ENCODE data around the gene AP1S1.
A peak's percentile ranks its signal among the peaks of the same experiment; 100 is the strongest.
"Not testable (repeated sequence)": the region's sequence is repeated elsewhere in the genome, so short reads cannot be mapped to it uniquely, and the experiment has no call there.

Gene AP1S1

DNA sequence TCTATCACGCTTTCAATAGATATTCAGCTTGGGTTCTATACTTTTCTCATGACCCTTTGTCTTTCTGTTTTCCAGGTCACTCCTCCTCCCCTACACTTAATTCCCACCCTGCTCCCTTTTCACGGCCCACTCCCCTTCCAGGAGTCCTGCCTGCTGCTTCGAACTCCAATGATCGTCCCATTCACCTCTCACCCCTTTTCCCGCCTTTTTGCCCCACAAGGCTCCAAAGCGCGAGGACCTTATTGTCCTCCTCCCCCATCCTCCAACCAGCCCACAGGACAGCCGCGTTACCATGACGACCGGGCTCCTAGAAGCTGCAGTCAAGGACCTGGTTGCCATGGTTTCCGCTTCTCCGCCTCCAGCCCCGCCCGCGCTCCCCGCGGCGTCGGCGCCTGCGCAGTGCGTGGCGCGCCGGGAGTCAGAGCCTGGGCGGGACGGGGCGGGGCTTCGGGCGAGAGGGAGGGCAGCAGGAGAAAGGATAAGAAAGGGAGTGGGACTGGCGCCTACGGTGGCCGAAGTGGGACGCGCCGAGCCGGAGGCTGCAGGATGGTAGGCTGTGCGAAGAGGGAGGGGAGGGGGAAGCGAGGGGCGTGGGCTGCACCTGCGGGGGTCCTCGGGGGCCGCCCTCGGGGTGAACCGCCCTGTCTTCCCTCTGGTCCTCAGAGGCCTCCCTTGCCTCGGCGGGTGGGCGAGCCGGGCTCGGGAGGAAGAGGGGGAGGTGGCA is at the start of gene AP1S1:
Gene AP1S1 (plus strand): TSS at position 508 of the 724 bp plus-strand sequence. CDS start 39 bp downstream, at position 547.
- DNase-seq, result peak; percentile 96 to 97

DNA sequence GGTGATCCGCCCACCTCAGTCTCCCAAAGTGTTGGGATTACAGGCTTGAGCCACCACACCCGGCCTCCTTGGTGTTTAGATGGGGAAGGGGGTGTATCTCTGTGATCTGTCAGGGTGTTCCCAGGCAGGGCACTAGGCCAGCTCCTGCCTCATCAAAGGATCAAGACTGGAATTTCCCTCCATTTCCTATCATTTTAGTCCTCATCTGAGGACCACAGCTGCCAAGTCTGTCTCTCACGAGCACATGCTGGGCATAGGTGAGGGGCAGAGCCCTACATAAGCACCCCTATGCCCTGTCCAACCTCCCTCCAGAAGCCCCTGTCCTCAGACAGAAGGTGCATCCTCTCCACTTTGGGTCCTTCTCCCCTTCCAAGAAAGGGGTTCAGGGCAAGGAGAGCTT is 49.5 kb upstream of the AP1S1 start:
- no peak for DNase-seq

DNA sequence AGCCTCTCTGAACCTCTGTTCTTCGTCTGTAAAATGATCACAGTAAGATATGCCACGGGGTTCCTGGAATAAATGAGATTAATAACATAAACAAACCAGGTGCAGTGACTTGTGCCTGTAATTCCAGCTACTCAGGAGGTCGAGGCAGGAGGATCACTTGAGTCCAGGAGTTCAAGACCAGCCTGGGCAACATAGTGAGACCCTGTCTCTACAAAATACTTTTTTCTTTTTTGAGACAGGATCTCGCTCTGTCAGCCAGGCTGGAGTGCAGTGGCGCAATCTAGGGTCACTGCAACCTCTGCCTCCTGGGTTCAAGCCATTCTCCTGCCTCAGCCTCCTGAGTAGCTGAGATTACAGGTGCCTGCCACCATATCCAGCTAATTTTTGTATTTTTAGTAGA is 49.0 kb upstream of the AP1S1 start:
- not testable (repeated sequence) for DNase-seq

DNA sequence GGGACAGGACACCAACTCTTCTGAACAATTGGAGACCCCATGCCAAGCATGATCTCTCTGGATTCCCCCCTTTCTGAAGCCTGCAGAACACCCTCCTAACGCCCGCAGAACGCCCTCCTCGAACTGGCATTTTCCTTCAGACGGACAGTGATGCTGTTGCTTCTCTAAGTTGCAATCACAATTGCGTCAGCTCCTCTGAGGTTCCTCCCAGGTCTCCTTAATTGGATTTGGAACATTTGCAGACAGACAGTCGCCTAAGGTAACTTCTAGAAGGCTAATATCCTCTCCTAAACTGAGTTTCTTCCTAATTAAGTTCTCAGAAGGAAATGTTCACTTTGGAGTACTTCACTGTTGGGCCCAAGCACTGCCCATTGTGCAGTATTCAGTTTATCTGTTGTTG is 47.9 kb upstream of the AP1S1 start:
- no peak for DNase-seq

DNA sequence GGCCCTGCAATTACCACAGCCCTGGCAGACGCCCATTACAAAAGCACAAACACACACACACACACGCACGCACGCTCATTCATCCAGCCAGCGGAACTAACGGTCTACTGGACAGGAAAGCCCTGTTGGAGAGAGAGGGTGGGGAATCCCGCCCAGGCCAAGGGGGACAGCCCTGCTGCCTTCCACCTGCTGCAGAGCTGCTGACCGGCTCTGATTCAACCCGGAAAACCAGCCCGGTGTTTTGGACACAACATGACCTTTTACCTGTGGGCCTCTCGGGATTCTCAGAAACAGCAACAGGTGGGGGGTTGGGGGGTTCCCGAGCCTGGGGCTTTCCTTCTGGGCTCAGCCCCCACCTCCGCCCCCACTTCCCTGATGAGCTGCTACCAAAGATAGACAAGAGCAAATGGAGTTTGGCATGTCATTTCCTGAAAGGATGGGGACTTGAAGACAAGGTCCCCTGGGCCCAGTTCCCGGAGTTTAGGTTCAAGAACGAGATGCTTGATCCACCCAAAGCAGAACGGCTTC is 45.9 kb upstream of the AP1S1 start:
- peak in 1 of 2 donors; percentile 53 for DNase-seq

DNA sequence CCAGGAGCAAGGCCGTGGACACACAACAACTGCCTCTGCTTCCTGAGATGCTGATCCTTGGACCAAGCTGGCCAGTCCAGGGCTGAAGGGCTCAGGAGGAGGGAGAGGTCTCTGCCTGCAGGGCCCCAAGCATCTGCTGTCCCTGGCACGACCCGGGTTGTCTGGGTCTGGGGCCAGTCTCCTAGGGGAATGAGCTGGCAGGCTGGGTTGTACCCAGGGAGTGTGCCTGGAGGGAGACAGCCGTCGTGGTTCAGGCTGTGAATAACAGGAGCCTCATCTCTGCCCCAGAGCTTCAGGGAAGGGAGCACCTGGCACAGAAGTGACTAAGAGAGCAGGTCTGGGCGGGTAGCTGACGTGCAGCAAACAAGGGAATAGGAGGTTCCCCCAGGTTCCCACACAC is 45.3 kb upstream of the AP1S1 start:
- DNase-seq, result no peak

DNA sequence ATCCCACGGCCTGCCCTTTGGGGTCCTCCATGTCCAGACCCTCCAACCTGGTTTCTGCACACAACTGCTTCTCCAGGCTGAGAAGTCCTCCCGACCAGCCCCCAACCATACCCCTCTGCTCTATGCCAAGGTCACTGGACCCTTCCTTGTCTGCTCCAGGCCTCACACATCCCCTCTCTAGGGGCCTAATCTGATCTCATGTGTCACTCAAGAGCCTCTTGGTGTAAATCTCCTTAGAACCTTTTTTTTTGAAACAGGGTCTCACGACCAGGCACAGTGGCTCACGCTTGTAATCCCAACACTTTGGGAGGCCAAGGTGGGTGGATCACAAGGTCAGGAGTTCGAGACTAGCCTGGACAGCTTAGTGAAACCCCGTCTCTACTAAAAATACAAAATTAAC is 44.9 kb upstream of the AP1S1 start:
- no peak for DNase-seq

DNA sequence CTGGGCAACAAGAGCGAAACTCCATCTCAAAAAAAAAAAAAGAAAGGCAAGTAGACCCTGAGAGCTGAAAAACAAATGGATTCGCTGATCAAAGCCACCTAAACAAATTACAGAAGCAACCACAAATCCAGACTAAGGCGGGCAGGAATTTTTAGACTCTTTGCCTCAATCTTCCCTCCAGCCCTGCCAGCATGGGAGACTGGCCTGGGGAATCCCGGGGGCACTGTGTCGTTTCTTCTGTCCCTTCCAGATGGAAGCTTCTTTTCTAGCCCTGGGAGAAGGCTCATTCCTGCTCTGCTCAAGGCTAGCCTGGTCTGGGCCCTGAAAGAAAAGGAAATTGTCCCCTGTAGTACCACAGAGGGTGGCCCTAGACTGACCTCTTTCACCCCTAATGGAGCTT is 43.0 kb upstream of the AP1S1 start:
- DNase-seq, result no peak

DNA sequence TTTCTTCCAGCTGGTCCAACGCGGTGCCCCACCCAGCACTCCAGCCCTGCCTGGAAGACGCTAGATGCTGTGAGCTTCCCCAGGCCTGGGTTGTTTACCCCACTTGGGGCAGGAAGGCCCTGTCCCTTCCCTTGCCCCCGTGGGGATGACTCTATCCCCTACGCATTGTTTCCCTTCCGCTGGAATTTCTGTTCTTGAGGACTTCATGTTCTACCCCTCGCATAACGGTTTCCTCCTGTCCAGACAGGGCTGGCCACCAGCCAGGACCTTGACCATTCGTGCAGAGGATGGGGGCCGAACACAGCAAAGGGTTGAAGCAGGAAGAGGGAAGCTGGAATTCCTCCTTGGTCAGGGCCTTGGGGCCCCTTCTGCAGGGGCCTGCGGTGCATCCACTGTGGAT is 42.0 kb upstream of the AP1S1 start:
- no peak for DNase-seq

DNA sequence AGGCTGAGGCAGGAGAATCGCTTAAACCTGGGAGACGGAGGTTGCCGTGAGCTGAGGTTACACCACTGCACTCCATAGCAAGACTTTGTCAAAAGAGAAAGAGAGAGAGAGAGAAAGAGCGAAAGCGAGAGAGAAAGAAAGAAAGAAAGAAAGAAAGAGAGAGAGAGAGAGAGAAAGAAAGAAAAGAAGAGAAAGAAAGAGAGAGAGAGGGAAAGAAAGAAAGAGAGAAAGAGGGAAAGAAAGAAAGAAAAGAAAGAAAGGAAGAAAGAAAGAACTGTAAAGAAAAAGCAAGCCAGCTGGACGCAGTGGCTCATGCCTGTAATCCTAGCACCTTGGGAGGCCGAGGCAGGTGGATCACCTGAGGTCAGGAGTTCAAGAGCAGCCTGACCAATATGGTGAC is 41.1 kb upstream of the AP1S1 start:
- DNase-seq, result not testable (repeated sequence)

DNA sequence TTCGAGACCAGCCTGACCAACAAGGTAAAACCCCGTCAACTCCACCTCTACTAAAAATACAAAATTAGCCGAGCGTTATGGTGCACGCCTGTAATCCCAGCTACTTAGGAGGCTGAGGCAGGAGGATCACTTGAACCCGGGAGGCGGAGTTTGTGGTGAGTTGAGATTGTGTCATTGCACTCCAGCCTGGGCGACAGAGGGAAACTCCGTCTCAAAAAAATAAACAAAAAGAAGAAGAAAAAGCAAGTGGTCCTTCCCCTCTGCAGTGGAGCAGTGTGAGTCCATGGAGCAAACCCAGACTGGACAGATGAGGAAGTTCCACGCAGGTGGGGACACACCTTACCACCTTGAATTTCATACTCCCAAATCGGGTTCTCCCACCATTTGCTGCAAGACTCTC is 40.4 kb upstream of the AP1S1 start:
- no peak for DNase-seq

DNA sequence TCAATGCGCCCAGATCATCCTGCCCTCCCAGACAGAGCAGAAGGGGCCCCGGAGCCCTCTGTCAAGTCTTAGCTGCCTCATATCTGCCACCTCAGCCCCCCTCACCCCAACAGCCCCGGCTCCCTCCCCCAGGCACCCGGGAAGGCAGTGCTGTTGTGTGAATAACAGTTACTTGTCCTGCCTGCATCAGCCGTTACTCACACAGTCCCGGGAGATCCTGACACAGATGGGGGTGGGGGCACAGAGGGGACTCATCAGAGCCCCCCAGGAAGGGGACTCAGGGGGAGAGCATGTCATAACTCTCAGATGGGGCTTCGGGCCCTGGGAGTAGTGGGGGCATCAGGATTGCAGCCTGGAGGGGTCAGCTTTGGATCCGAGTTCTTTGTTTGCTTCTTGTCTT is 39.8 kb upstream of the AP1S1 start:
- DNase-seq, result no peak

DNA sequence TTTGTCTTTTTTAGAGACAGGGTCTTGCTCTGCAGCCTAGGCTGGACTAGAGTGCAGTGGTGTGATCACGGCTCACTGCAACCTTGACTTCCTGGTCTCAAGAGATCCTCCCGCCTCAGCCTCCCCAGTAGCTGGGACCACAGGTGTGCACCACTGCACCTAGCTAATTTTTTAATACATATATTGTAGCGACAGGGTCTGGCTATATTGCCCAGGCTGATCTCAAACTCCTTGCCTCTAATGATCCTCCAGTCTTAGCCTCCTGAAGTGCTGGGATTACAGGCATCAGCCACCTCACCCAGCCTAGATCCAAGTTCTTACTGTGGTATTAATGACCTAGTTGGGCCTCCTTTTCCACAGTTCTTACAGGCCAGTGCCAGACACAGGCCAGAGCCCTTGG is 39.1 kb upstream of the AP1S1 start:
- no peak for DNase-seq

DNA sequence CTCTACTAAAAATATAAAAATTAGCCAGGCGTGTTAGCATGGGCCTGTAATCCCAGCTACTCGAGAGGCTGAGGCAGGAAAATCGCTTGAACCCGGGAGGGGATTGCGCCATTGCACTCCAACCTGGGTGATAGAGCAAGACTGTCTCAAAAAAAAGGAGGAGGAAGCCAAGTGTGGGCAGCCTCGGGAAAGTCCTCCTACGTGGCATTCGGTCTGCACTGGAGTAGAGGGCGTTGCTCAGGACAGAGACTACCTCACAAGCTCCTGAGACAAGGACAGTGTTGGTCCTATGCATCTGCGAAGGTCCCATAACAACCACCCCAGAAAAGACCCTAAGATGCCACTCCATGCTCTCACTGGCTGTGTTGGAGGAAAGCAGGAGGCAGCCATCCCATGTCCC is 37.4 kb upstream of the AP1S1 start:
- no peak for DNase-seq

DNA sequence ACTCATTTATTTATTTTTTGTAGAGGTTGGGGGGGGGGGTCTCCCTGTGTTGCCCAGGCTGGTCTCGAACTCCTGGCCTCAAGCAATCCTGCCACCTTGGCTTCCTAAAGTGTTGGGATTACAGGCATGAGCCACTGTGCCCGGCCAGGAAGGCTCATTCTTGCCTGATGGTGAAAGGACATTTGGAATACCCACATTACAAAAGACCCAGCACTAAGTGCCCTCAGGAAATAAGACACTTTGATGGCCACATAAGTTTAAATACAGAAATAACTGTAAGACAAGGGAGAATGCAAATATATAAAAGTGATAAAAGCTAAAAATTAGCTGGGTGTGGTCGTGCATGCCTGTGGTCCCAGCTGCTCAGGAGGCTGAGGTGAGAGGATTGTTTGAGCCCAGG is 35.4 kb upstream of the AP1S1 start:
- no peak for DNase-seq

DNA sequence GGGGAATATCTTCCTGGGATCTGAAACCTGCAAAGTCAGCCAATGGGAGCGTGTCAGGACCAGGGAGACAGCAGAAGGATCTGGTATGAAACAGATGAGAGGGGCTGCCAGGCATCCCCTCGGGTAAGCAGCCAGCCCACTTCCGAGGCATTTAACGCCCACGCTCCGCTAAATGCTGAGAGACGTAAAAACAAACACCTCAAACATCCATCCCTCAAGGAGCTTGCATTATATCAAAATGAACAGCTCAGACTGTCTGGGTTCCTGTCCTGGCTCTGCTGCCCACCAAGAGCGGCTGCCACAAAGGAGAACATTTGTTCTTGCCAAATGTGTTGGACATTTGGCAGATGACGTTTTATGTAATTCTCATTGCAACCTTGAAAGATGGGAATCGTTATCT is 34.4 kb upstream of the AP1S1 start:
- no peak for DNase-seq

DNA sequence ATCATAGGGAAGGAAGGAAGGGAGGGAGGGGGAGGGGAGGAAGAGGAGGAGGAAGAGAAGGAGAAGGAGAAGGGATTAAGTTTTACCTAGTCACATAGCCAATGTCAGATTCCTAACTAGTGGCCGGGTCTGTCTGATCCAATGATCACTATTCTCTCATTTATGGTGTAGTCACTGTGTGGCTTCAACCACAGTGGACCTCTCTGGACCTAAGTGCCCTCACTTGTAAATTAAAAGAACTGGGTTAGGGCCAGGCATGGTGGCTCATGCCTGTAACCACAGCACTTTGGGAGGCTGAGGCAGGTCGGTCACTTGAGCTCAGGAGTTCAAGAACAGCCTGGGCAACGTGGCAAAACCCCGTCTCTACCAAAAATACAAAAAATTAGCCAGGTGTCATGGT is 34.0 kb upstream of the AP1S1 start:
- no peak for DNase-seq

DNA sequence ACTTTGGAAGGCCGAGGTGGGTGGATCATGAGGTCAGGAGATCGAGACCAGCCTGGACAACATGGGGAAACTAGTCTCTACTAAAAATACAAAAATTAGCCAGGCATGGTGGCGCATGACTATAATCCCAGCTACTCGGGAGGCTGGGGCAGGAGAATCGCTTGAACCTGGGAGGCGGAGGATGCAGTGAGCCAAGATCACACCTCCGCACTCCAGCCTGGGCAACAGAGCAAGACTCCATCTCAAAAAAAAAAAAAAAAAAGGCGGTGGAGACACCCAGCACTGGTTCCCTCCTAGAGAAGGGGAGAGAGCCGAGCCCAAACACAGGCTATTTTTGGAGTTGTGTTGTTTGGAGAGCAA is 32.7 kb upstream of the AP1S1 start:
- not testable (repeated sequence) for DNase-seq

DNA sequence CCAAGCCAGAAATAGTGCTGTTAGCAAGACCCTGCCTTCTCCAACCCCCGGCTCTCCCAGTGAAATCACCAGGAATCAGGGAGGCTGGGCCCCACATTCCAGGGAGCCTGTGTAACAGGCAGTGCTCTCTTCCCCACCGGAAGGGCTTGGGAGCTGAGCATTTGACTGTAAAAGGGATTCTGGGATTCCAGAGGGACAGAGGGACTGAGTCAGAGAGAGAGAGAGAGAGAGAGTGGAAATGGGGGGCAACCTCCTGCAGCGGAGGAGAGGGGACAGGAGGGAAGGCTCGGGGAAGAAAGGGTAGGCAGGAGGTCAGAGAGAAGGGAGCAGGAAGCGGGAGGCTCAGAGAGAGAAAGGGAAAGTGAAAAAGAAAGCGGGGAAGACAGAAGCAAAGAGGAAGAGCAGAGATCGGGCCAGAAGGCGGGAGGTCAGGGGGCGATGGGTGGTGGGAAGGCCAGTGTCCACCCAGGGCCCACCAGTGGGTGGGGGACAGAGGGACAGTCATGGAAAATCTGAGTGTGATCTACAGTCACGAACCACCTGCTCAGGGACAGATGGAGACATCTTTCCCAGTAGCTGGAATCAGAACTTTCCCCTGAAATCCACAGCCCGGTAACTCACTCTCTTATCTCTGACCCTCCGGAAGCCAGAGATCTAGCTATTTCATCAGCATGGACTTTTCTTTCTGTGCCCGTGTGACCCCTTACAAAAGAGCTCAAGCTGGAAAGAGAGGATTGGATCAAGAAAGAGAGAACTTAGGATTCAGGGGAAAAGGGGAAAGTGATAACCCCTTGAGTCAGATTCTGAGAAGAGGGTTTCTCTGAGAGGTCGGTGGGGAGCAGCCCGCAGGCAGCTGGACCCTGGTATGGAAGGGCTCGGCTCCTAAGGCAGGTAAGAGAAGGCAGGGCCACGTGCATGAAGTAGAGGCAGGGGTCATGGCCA is 32.0 kb upstream of the AP1S1 start:
- no peak for DNase-seq

DNA sequence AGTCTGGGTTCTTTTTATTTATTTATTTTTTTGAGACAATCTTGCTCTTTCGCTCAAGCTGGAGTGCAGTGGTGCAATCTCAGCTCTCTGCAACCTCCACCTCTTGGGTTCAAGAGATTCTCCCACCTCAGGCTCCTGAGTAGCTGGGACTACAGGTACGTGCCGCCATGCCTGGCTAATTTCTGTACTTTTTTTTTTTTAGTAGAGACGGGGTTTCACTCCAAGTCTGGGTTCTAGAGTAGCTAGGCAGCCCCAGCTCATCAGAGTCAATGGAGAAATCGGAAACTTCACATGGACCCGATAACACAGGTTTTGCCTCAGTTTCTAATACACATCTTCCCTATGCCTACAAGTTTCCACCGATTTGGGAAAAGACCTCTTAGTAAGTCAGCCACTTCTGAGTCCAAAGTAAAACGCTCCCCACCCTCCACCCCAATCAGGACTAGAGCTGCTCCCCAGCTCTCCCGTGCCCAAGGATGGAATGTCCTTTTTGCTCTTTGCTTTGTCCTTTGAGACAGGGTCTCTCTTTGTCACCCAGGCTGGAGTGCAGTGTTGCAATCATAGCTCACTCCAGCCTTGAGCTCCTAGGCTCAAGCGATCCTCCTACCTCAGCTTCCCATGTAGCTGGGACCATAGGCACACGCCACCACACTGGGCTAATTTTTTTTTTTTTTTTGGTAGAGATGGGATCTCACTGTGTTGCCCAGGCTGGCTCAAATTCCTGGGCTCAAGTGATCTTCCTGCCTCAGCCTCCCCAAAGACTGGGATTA is 31.2 kb upstream of the AP1S1 start:
- no peak for DNase-seq

DNA sequence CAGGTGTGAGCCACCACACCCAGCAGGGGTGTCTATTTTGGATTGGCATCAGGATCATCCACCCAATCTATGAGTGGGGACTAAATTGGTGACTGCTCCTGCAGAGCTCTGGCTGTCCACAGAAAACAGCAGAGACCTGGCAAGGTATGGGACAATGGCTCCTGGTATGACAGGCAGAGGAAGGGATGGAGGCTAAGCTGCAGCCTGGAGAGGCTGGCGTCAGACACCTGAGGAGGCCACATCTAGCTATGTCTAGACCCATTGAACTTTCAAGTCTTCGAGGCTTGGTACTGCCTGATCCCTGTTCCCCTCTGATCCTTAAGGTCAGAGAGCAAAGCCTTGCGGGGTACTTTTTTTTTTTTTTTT is 30.6 kb upstream of the AP1S1 start:
- no peak for DNase-seq

DNA sequence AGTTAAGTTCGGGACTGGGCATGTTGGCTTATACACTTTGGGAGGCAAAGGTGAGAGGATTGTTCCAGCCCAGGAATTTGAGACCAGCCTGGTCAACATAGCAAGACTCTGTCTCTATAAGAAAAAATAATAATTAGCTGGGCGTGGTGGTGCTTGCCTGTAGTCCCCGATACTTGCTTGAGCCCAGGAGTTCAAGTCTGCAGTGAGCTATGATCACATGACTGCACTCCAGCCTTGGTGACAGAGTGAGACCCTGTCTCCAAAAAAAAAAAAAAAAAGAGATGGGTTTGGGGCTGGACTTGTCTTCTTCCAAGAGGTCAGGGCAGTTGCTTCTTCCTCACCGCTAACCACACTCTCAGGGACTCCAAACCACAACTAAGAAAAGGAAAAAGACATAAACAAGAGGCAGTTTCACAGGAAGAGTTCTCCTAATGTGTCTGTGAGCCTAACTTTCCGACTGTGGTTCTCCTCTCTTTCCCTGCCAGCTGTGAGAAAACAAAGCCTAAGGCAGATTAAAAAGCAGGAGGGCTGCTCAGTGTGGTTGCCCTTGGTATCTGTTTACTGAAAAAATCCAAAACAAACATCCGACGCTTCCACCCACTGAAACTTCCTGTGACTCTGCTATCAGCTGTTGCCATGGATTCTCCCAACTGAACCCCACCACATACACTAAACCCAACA is 29.8 kb upstream of the AP1S1 start:
- DNase-seq, result no peak
